Activated CD4-positive, alpha-beta T cell treated with anti-CD3 and anti-CD28 coated beads, Interleukin-2, amount 50 U/mL, for 4 hours (primary cell): Measurements from ENCODE around the gene FAM53B.
"Not testable (repeated sequence)": the region's sequence is repeated elsewhere in the genome, so short reads cannot be mapped to it uniquely, and the experiment has no call there.

ENCODE experiments used
- DNase-seq, 2 experiments: peaks; one replicate each; pipeline ENCODE4 v3.0.0-alpha.2; 2020

The FAM53B gene

GRCh38 chr10:124624466-124624865 lies 119.7 kb downstream of the FAM53B start:
- DNase-seq: no peak

- no peak for DNase-seq
Measured at GRCh38 chr10:124624006-124624405, 120.2 kb downstream of the FAM53B start.

- no peak for DNase-seq
Measured at GRCh38 chr10:124622866-124623536, 121.2 kb downstream of the FAM53B start.

GRCh38 chr10:124622158-124622557 lies 122.0 kb downstream of the FAM53B start:
- no peak for DNase-seq

- no peak for DNase-seq
Measured at GRCh38 chr10:124621637-124622036, 122.5 kb downstream of the FAM53B start.

- DNase-seq: no peak
Measured at GRCh38 chr10:124619802-124620490, 124.2 kb downstream of the FAM53B start.

GRCh38 chr10:124619195-124619594 lies 125.0 kb downstream of the FAM53B start:
- DNase-seq: no peak

GRCh38 chr10:124618470-124619073 lies 125.6 kb downstream of the FAM53B start:
- no peak for DNase-seq

GRCh38 chr10:124616836-124617130 lies 127.4 kb downstream of the FAM53B start:
- DNase-seq: no peak

- no peak for DNase-seq
Measured at GRCh38 chr10:124616040-124616835, 127.9 kb downstream of the FAM53B start.

GRCh38 chr10:124615259-124615658 lies 128.9 kb downstream of the FAM53B start:
- no peak for DNase-seq

- no peak for DNase-seq
Measured at GRCh38 chr10:124614003-124614659, 130.0 kb downstream of the FAM53B start.

- DNase-seq: peak; percentile 12 to 18
Measured at GRCh38 chr10:124612611-124613498, 131.3 kb downstream of the FAM53B start.

GRCh38 chr10:124611738-124612137 lies 132.4 kb downstream of the FAM53B start:
- DNase-seq: no peak

GRCh38 chr10:124610851-124611250 lies 133.3 kb downstream of the FAM53B start:
- not testable (repeated sequence) for DNase-seq

- not testable (repeated sequence) for DNase-seq
Measured at GRCh38 chr10:124610186-124610585, 134.0 kb downstream of the FAM53B start.

- no peak for DNase-seq
Measured at GRCh38 chr10:124609698-124610097, 134.5 kb downstream of the FAM53B start.

GRCh38 chr10:124608093-124608721 lies 136.0 kb downstream of the FAM53B start:
- DNase-seq: no peak

- no peak for DNase-seq
Measured at GRCh38 chr10:124607693-124608092, 136.5 kb downstream of the FAM53B start.

GRCh38 chr10:124606822-124607221 lies 137.4 kb downstream of the FAM53B start:
- no peak for DNase-seq
